Measurements from ENCODE around the gene RAB11FIP5. TPM values are rescaled to one million over a fixed set of nuclear protein-coding genes. Genes with fewer than 3 reads are reported as not detected.

Gene RAB11FIP5
- total and polyA plus RNA-seq, 2 experiments from 2014 or later: 4.4 to 16.6 TPM

GRCh38 chr2:73050121-73050545 lies 62.6 kb downstream of the RAB11FIP5 start (continued):
- TF ChIP-seq REST (IDR thresholded peaks at IDR 0.05; ENCODE audit: unreplicated experiment): no peak
- TF ChIP-seq JUNB (IDR thresholded peaks at IDR 0.05; ENCODE audit: unreplicated experiment): no peak

GRCh38 chr2:73043929-73044832 lies 68.6 kb downstream of the RAB11FIP5 start:
- no peak for DNase-seq (ENCODE audit: low spot score)
- Histone ChIP-seq H3K4me2 (no peak overlapping the region), H3K27ac (ENCODE audit: low read depth) (peak overlapping the region; percentile 39; the same call in 1 of the 2 replicates)

DNA sequence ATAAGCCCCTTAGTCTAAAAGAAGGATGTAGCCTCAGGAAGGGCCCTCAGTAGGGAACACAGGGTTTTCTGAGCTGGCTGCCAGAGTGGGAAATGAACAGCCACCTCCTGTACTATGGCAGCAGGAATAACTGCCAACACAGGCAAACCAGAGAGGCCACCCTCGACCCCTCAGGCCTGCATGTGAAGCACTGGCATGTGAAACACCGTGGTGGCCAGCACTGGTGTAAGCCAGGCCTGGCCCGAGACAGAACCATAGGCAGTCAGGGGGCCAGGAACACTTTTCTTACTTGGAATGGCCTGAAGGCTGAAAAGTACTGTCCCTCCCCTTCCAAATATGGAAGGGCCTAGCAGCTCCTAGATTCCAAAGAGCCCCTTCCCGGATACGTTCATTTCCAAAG lies 69.5 kb downstream of the RAB11FIP5 start:
- Mint-ChIP-seq H3K27me3 (ENCODE audit: insufficient read depth, low read depth, poor library complexity) (peaks cover 6% of the 10 kb centered on the region), H3K4me3 (no peak overlapping the region), H3K36me3 (ENCODE audit: low read depth) (no peaks in the 10 kb centered on the region; the same call in 2 of the 3 replicates), H3K27ac (peak overlapping the region; percentile 30; the same call in 1 of the 2 replicates), H3K4me1 (peaks cover 5% of the 10 kb centered on the region; the same call in 2 of the 3 replicates), H3K9me3 (no peaks in the 10 kb centered on the region)
- no peak overlapping the region for H3K4me2 ChIP-seq
- no peak overlapping the region for H3K27ac ChIP-seq (ENCODE audit: low read depth)
- DNase-seq (ENCODE audit: low spot score) (no peak), ATAC-seq (no peak)
- H2AFZ ChIP-seq: no peak overlapping the region
- 0 out of 2 replicates have a peak, but pooled peaks cover 4% of the 10 kb centered on the region for H3K79me2 ChIP-seq (replicated peaks; ENCODE audit: insufficient read depth)
- no peaks in the 10 kb centered on the region; the same call in 1 of the 2 replicates for H4K20me1 ChIP-seq (replicated peaks; ENCODE audit: insufficient read depth)
- no peaks in the 10 kb centered on the region for H3K9me2 ChIP-seq (ENCODE audit: insufficient read depth)
- H3F3A ChIP-seq (replicated peaks; ENCODE audit: low read depth): no peaks in the 10 kb centered on the region
- no peaks in the 10 kb centered on the region for H3K36me3 ChIP-seq (ENCODE audit: insufficient read depth)
- H3K27me3 ChIP-seq (ENCODE audit: insufficient read depth): no peaks in the 10 kb centered on the region
- no peaks in the 10 kb centered on the region for H3K4me1 ChIP-seq (ENCODE audit: insufficient read depth)
- H3K4me3 ChIP-seq: no peak overlapping the region
- no peak for TF ChIP-seq JUNB (IDR thresholded peaks at IDR 0.05; ENCODE audit: unreplicated experiment)
- TF ChIP-seq ETS1 (IDR thresholded peaks at IDR 0.05): no peak
- no peak for TF ChIP-seq POLR2AphosphoS5 (IDR thresholded peaks at IDR 0.05; ENCODE audit: low read depth)
- TF ChIP-seq ZNF462 (CRISPR knock-in tag; IDR thresholded peaks at IDR 0.05): no peak
- TF ChIP-seq CREB1 (CRISPR knock-in tag; IDR thresholded peaks at IDR 0.05; ENCODE audit: low read depth): no peak

More at GRCh38 chr2:73043929-73044832, 68.6 kb downstream of the RAB11FIP5 start:
- peak overlapping the region; percentile 30 for H3K27ac Mint-ChIP-seq
- H3K4me3 ChIP-seq: no peak overlapping the region
- TF ChIP-seq ZNF331 (CRISPR knock-in tag; IDR thresholded peaks at IDR 0.05; ENCODE audit: low read depth): no peak
- H3K4me1 ChIP-seq (ENCODE audit: insufficient read depth): no peaks in the 10 kb centered on the region
- H2AFZ ChIP-seq: no peak overlapping the region
- no peaks in the 10 kb centered on the region for H3K9me2 ChIP-seq (ENCODE audit: insufficient read depth)
- H3K27me3 Mint-ChIP-seq (ENCODE audit: insufficient read depth, low read depth, poor library complexity): peaks cover 2% of the 10 kb centered on the region
- H3K36me3 Mint-ChIP-seq (ENCODE audit: low read depth): no peaks in the 10 kb centered on the region; the same call in 2 of the 3 replicates
- H3K4me3 Mint-ChIP-seq: no peak overlapping the region
- H3K27me3 ChIP-seq (ENCODE audit: insufficient read depth): no peaks in the 10 kb centered on the region
- peak; percentile 73 for ATAC-seq
- 0 out of 2 replicates have a peak, but pooled peaks cover 4% of the 10 kb centered on the region for H3K79me2 ChIP-seq (replicated peaks; ENCODE audit: insufficient read depth)
- no peaks in the 10 kb centered on the region; the same call in 1 of the 2 replicates for H4K20me1 ChIP-seq (replicated peaks; ENCODE audit: insufficient read depth)
- H3K4me1 Mint-ChIP-seq: peaks cover 5% of the 10 kb centered on the region; the same call in 2 of the 3 replicates
- no peaks in the 10 kb centered on the region for H3K9me3 Mint-ChIP-seq
- no peaks in the 10 kb centered on the region for H3K36me3 ChIP-seq (ENCODE audit: insufficient read depth)
- H3F3A ChIP-seq (replicated peaks; ENCODE audit: low read depth): no peaks in the 10 kb centered on the region
